Measurements from ENCODE around the gene PPFIA4. TPM values are rescaled to one million over a fixed set of nuclear protein-coding genes. Genes with fewer than 3 reads are reported as not detected.

The PPFIA4 gene
- polyA plus RNA-seq, 1 donor (not counting 4 experiments of a cell fraction or from before 2014, with no cell fraction given): 2.3 TPM

GRCh38 chr1:203077956-203078355, 51.7 kb downstream of the PPFIA4 start:
- FAIRE-seq (no peak), DNase-seq (ENCODE audit: low read depth, low spot score) (no peak)
- no peak overlapping the region for H3K4me3 ChIP-seq (ENCODE audit: control insufficient read depth in 2 of 3, extremely low read depth in 1 of 3, insufficient read depth in 2 of 3, low read depth in 1 of 3, low read length in 3 of 3)
- no peaks in the 10 kb centered on the region for H3K4me1 ChIP-seq (ENCODE audit: control insufficient read depth, extremely low read depth, insufficient read depth, low read length)
- TF ChIP-seq EZH2 (IDR thresholded peaks at IDR 0.05; ENCODE audit: low read length): no peak
- no peak for TF ChIP-seq CTCF (optimal IDR thresholded peaks at IDR 0.05 in 1 of 3, IDR thresholded peaks at IDR 0.05 in 1 of 3, conservative IDR thresholded peaks at IDR 0.05 in 1 of 3; ENCODE audit: extremely low read depth in 1 of 3, insufficient read depth in 2 of 3, low read length in 3 of 3)
- H3K9me3 ChIP-seq (ENCODE audit: control insufficient read depth, low read depth, low read length): no peaks in the 10 kb centered on the region
- H3K36me3 ChIP-seq (ENCODE audit: control insufficient read depth in 2 of 2, extremely low read depth in 1 of 2, insufficient read depth in 2 of 2, low read length in 2 of 2): no peaks in the 10 kb centered on the region
- H4K20me1 ChIP-seq (ENCODE audit: control insufficient read depth, extremely low read depth, insufficient read depth, low read length): no peaks in the 10 kb centered on the region
- H3K9me1 ChIP-seq (ENCODE audit: control insufficient read depth, extremely low read depth, insufficient read depth, low read length): no peaks in the 10 kb centered on the region
- H3K27ac ChIP-seq (ENCODE audit: control insufficient read depth, insufficient read depth, low read length): no peak overlapping the region
- peaks cover 62% of the 10 kb centered on the region for H3K27me3 ChIP-seq (ENCODE audit: control insufficient read depth, extremely low read depth, insufficient read depth, low read length)
- dilution Hi-C loops (cut with MboI; ENCODE audit: extremely low pct_ligation_motif_present, low sequenced_read_pairs): no loop called here
- H3K4me2 ChIP-seq (ENCODE audit: control insufficient read depth, extremely low read depth, insufficient read depth, low read depth, low read length): no peak overlapping the region
- no peak overlapping the region for H2AFZ ChIP-seq (ENCODE audit: control insufficient read depth, low read length)
- H3K79me2 ChIP-seq (ENCODE audit: control insufficient read depth, insufficient read depth, low read length): no peaks in the 10 kb centered on the region
- no peak overlapping the region for H3K9ac ChIP-seq (ENCODE audit: control insufficient read depth, extremely low read depth, insufficient read depth, low read length)

GRCh38 chr1:203078478-203078877, 52.2 kb downstream of the PPFIA4 start:
- TF ChIP-seq EZH2 (IDR thresholded peaks at IDR 0.05; ENCODE audit: low read length) (no peak), CTCF (optimal IDR thresholded peaks at IDR 0.05 in 1 of 3, IDR thresholded peaks at IDR 0.05 in 1 of 3, conservative IDR thresholded peaks at IDR 0.05 in 1 of 3; ENCODE audit: extremely low read depth in 1 of 3, insufficient read depth in 2 of 3, low read length in 3 of 3) (no peak)
- H3K9me1 ChIP-seq (ENCODE audit: control insufficient read depth, extremely low read depth, insufficient read depth, low read length): no peaks in the 10 kb centered on the region
- no peak overlapping the region for H3K9ac ChIP-seq (ENCODE audit: control insufficient read depth, extremely low read depth, insufficient read depth, low read length)
- no peaks in the 10 kb centered on the region for H3K4me1 ChIP-seq (ENCODE audit: control insufficient read depth, extremely low read depth, insufficient read depth, low read length)
- DNase-seq (ENCODE audit: low read depth, low spot score): no peak
- H3K4me3 ChIP-seq (ENCODE audit: control insufficient read depth in 2 of 3, extremely low read depth in 1 of 3, insufficient read depth in 2 of 3, low read depth in 1 of 3, low read length in 3 of 3): no peak overlapping the region
- no peaks in the 10 kb centered on the region for H3K79me2 ChIP-seq (ENCODE audit: control insufficient read depth, insufficient read depth, low read length)
- no peak overlapping the region for H2AFZ ChIP-seq (ENCODE audit: control insufficient read depth, low read length)
- no peaks in the 10 kb centered on the region for H4K20me1 ChIP-seq (ENCODE audit: control insufficient read depth, extremely low read depth, insufficient read depth, low read length)
- no peaks in the 10 kb centered on the region for H3K36me3 ChIP-seq (ENCODE audit: control insufficient read depth in 2 of 2, extremely low read depth in 1 of 2, insufficient read depth in 2 of 2, low read length in 2 of 2)
- H3K27me3 ChIP-seq (ENCODE audit: control insufficient read depth, extremely low read depth, insufficient read depth, low read length): peaks cover 57% of the 10 kb centered on the region
- no peak overlapping the region for H3K4me2 ChIP-seq (ENCODE audit: control insufficient read depth, extremely low read depth, insufficient read depth, low read depth, low read length)
- FAIRE-seq: no peak
- dilution Hi-C loops (cut with MboI; ENCODE audit: extremely low pct_ligation_motif_present, low sequenced_read_pairs): no loop called here
- H3K27ac ChIP-seq (ENCODE audit: control insufficient read depth, insufficient read depth, low read length): no peak overlapping the region
- no peaks in the 10 kb centered on the region for H3K9me3 ChIP-seq (ENCODE audit: control insufficient read depth, low read depth, low read length)
